GM12892 (cell line): ENCODE measurements around the gene C2orf76.

ENCODE experiments used
- POLR2A ChIP-seq: IDR thresholded peaks from 2 replicates; pipeline ENCODE4 v1.6.1; 2011; ENCODE audit warnings: low read depth, low read length, control low read depth
- TAF1 ChIP-seq: IDR thresholded peaks from 2 replicates; pipeline ENCODE4 v1.6.1; 2011; ENCODE audit warnings: low read depth, mild to moderate bottlenecking, control low read depth, low read length, borderline replicate concordance

GRCh38 chr2:119366161-119366648 lies 429 bp downstream of the C2orf76 start:
- TF ChIP-seq POLR2A (no peak), TAF1 (no peak)
